GM19397 (cell line): Measurements from ENCODE around the gene AKT1S1.

ENCODE experiments used
- ATAC-seq: cut with Tn5 transposase; IDR thresholded peaks from one replicate; pipeline ENCODE4 v1.9.1; 2021; ENCODE audit warnings: mild to moderate bottlenecking, moderate library complexity; ENCODE audit not compliant: unreplicated experiment

AKT1S1 gene

GRCh38 chr19:49884760-49885159, 7.6 kb upstream of the AKT1S1 start:
- ATAC-seq, result no peak

- ATAC-seq, result no peak
These were observed 7.0 kb upstream of the AKT1S1 start for GRCh38 chr19:49884109-49884508.

GRCh38 chr19:49883094-49883493, 5.9 kb upstream of the AKT1S1 start:
- no peak for ATAC-seq

GRCh38 chr19:49882643-49883042, 5.5 kb upstream of the AKT1S1 start:
- no peak for ATAC-seq

GRCh38 chr19:49881672-49882394, 4.7 kb upstream of the AKT1S1 start:
- ATAC-seq, result no peak

- no peak for ATAC-seq
These were observed 4.0 kb upstream of the AKT1S1 start for GRCh38 chr19:49881186-49881585.

GRCh38 chr19:49880162-49880869, 3.2 kb upstream of the AKT1S1 start:
- no peak for ATAC-seq

GRCh38 chr19:49879243-49879963, 2.2 kb upstream of the AKT1S1 start:
- ATAC-seq, result no peak

GRCh38 chr19:49878744-49879070, 1.6 kb upstream of the AKT1S1 start:
- no peak for ATAC-seq

- peak; percentile 44 for ATAC-seq
These were observed 956 bp upstream of the AKT1S1 start for GRCh38 chr19:49877879-49878743.

GRCh38 chr19:49876422-49877019, 634 bp downstream of the AKT1S1 start:
- ATAC-seq, result peak; percentile 48

- no peak for ATAC-seq
These were observed 1.2 kb downstream of the AKT1S1 start for GRCh38 chr19:49875857-49876421.

- ATAC-seq, result no peak
These were observed 2.0 kb downstream of the AKT1S1 start for GRCh38 chr19:49875177-49875576.

GRCh38 chr19:49874503-49875157, 2.5 kb downstream of the AKT1S1 start:
- no peak for ATAC-seq

GRCh38 chr19:49873834-49874233, 3.3 kb downstream of the AKT1S1 start:
- no peak for ATAC-seq

- no peak for ATAC-seq
These were observed 4.0 kb downstream of the AKT1S1 start for GRCh38 chr19:49873129-49873521.

- no peak for ATAC-seq
These were observed 4.7 kb downstream of the AKT1S1 start for GRCh38 chr19:49872245-49873128.

GRCh38 chr19:49871349-49871985, 5.7 kb downstream of the AKT1S1 start:
- no peak for ATAC-seq
